H1 (cell line): ENCODE results near the gene ULK3.

ENCODE experiments used
- EP300 ChIP-seq, 2 experiments: IDR thresholded peaks; 1 replicate in 1 of 2; 2 replicates in 1 of 2; pipeline ENCODE4 v1.6.1; 2011 to 2012; ENCODE audit warnings: low read depth in 2 of 2, low read length in 2 of 2, mild to moderate bottlenecking in 2 of 2, borderline replicate concordance in 1 of 2, inconsistent platforms in 1 of 2, moderate library complexity in 1 of 2
- POLR2AphosphoS5 ChIP-seq: IDR thresholded peaks from 2 replicates; pipeline ENCODE4 v1.6.1; 2011; ENCODE audit warnings: low read depth, low read length
- TEAD4 ChIP-seq: IDR thresholded peaks from 2 replicates; pipeline ENCODE4 v1.6.1; 2012; ENCODE audit warnings: low read depth, low read length, inconsistent platforms, mixed read lengths
- ZNF274 ChIP-seq: IDR thresholded peaks from 2 replicates; pipeline ENCODE4 v1.7.0; 2012; ENCODE audit warnings: low read length, borderline replicate concordance; ENCODE audit errors: extremely low read depth
- TF ChIP-seq, protein P1 (sequence below), 3 experiments: IDR thresholded peaks; 1 replicate in 2 of 3; 2 replicates in 1 of 3; pipeline versions ENCODE4 v1.5.1 to v1.6.1; 2011; ENCODE audit warnings: low read length in 3 of 3, mild to moderate bottlenecking in 3 of 3, inconsistent platforms in 2 of 3, low read depth in 1 of 3, moderate library complexity in 1 of 3; ENCODE audit not compliant: insufficient read depth in 1 of 3; ENCODE audit errors: control extremely low read depth in 1 of 3
- TF ChIP-seq, protein P2 (sequence below): IDR thresholded peaks from 2 replicates; pipeline ENCODE4 v1.6.1; 2011; ENCODE audit warnings: low read length, improper control_type of control experiment

DNA sequence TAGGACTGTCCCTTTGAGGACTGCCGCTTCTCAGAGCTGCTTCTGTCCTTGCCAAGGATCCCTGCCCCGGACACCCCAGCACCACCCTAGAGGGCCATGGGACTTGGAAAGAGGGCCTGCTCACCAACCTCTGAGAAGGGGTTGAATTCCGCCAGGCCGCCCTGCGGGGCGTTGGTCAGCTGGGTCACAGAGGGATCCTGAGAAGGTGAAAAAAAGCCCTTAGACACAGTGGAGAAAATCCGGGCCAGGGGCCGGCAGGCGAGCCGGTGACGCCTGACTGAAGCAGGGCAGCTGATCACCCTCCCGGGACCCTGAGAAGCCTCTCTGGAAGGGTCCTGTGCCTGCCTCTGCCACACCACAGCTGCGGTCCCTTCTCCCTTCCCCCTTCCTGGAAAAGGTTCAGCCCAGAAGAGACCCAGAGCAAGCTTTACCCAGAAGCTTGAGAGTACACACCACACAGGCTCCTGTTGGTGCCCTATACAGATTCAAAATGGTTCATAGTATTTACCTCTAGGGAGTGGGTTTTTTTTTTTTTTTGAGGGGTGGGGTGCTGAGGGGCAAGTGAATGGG is 11.6 kb upstream of the ULK3 start:
- TF ChIP-seq POLR2AphosphoS5 (no peak), ZNF274 (no peak), EP300 (IDR thresholded peaks at IDR 0.05; ENCODE audit: borderline replicate concordance in 1 of 2, low read depth in 2 of 2, low read length in 2 of 2) (no peak), TEAD4 (no peak)
- TF ChIP-seq, protein P1, sequence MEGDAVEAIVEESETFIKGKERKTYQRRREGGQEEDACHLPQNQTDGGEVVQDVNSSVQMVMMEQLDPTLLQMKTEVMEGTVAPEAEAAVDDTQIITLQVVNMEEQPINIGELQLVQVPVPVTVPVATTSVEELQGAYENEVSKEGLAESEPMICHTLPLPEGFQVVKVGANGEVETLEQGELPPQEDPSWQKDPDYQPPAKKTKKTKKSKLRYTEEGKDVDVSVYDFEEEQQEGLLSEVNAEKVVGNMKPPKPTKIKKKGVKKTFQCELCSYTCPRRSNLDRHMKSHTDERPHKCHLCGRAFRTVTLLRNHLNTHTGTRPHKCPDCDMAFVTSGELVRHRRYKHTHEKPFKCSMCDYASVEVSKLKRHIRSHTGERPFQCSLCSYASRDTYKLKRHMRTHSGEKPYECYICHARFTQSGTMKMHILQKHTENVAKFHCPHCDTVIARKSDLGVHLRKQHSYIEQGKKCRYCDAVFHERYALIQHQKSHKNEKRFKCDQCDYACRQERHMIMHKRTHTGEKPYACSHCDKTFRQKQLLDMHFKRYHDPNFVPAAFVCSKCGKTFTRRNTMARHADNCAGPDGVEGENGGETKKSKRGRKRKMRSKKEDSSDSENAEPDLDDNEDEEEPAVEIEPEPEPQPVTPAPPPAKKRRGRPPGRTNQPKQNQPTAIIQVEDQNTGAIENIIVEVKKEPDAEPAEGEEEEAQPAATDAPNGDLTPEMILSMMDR (IDR thresholded peaks at IDR 0.05; ENCODE audit: control extremely low read depth in 1 of 3, insufficient read depth in 1 of 3, low read depth in 1 of 3, low read length in 3 of 3): no peak
- TF ChIP-seq, protein P2, sequence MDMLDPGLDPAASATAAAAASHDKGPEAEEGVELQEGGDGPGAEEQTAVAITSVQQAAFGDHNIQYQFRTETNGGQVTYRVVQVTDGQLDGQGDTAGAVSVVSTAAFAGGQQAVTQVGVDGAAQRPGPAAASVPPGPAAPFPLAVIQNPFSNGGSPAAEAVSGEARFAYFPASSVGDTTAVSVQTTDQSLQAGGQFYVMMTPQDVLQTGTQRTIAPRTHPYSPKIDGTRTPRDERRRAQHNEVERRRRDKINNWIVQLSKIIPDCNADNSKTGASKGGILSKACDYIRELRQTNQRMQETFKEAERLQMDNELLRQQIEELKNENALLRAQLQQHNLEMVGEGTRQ: no peak
